ENCODE data around the gene LIMS1.
"Not testable (repeated sequence)": the region's sequence is repeated elsewhere in the genome, so short reads cannot be mapped to it uniquely, and the experiment has no call there.

The LIMS1 gene

GRCh38 chr2:108664089-108664488 is 129.8 kb downstream of the LIMS1 start:
- DNase-seq (ENCODE audit: low spot score) = not testable (repeated sequence)

DNA sequence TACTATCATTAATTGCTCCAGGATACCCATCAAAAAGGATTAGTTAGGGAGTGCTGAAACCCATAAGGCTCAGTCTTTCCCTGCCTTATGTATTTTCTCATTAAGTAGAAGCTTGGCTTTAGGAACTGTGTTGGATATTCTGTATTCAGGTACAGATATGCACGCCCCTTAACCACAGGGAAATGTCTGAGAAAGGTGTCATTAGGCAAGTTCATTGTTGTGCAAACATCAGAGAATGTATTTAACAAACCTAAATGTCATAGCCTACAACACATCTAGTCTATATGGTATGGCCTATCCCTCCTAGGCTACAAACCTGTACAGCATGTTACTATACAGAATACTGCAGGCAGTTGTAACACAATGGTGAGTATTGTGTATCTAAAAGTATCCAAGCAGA is 130.7 kb downstream of the LIMS1 start:
- DNase-seq (ENCODE audit: low spot score) = not testable (repeated sequence)

GRCh38 chr2:108665975-108666374 is 131.7 kb downstream of the LIMS1 start:
- DNase-seq (ENCODE audit: low spot score) = not testable (repeated sequence)

DNA sequence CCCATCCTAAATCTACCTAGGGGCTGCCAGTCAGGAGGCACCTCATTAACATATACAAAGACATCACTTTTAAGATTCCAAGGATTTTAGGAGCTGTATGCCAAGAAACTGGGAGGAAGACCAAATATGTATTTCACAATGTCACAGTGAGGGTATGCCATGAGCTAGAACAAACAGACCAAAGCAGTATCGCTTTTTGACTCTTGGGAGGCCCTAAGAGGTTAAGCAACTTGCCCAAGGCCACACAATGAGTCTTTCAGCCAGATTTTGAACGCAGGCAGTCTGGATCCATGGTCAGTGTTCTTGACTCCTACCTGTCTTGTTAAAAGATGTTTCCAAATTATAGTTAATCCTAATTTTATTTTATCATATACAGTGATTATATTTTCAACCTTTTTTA is 132.9 kb downstream of the LIMS1 start:
- DNase-seq (ENCODE audit: low spot score) = not testable (repeated sequence)

DNA sequence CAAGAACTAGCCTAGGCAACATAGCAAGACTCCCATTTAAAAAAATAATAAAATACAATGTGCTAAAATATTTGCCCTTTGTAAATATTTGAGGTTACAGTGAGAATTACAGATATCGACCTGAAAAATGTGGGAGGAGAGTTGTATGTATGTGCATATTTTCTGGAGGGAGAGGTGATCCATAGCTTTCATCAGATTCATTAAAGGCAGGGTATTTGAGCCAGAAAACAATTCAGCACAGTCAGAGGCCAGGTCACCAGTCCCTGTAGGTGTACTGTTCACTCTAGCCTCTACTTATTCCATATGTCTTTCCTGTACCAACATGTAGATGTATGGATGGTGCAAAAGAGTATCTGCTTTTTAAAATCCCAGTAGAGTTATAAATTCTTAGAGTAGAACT is 136.0 kb downstream of the LIMS1 start:
- not testable (repeated sequence) for DNase-seq (ENCODE audit: low spot score)

GRCh38 chr2:108672200-108672805 is 138.0 kb downstream of the LIMS1 start:
- not testable (repeated sequence) for DNase-seq (ENCODE audit: low spot score)

GRCh38 chr2:108676522-108676921 is 142.3 kb downstream of the LIMS1 start:
- DNase-seq (ENCODE audit: low spot score) = not testable (repeated sequence)

DNA sequence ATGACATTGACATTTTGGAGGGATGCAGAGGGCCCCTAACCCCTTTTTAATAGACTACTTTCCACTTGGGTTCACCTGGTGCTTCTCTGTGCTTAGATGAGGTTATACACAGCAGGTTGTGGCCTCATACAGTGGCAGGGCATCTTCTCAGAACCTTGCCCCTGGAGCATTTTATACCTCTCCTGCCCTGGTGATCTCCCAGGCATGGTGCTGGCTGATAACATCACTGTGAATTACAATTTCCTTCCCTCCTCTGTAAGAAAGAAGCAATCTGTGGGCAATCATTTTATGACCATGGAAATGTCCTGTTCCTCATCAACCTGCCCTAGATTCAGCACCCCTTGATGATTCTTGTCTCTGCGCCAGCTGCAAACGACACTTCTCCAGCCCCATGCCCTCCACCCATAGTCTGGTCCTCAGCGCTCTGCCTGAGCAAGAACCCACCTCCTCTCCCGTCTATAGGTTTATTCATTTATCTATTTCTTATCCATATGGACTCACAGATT is 143.0 kb downstream of the LIMS1 start:
- DNase-seq (ENCODE audit: low spot score) = peak; percentile 36

- DNase-seq (ENCODE audit: low spot score) = peak; percentile 2
Observed at GRCh38 chr2:108678198-108678651, 144.0 kb downstream of the LIMS1 start.

GRCh38 chr2:108680805-108681204 is 146.5 kb downstream of the LIMS1 start:
- DNase-seq (ENCODE audit: low spot score) = not testable (repeated sequence)

GRCh38 chr2:108688818-108689756 is 154.8 kb downstream of the LIMS1 start:
- not testable (repeated sequence) for DNase-seq (ENCODE audit: low spot score)

DNA sequence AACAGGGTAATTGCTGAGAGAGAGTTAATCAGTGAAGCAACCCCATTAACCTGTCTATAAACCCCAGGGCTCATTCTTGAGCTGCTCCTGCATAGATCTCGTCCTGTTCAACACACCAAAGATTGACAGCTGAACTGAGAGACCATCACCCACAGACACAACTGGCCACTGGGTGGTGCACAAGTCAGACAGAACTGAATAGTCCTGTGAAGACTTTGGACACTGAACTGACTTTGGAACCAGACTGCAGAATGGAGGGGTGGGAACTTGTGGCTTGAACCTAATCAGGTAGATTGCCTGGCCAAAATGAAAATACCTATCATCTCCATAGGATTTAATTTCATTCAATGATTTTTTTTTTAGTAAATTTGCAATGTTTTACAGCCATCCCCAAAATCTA is 155.7 kb downstream of the LIMS1 start:
- not testable (repeated sequence) for DNase-seq (ENCODE audit: low spot score)

DNA sequence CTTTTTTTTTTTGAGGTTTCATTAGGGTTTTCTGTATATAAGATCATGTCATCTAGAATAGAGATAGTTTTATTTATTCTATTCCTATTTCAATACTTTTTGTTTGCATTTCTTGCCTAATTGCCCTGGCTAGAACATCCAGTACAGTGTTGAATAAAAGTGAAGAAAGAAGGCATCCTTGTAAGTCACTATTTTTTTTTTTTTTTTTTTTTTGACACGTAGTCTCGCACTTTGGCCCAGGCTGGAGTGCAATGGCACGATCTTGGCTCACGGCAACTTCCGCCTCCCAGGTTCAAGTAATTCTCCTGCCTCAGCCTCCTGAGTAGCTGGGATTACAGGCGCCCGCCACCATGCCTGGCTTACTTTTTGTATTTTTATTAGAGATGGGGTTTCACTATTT is 157.2 kb downstream of the LIMS1 start:
- DNase-seq (ENCODE audit: low spot score) = no peak

- peak; percentile 13 for DNase-seq (ENCODE audit: low spot score)
Observed at GRCh38 chr2:108701208-108701607, 166.9 kb downstream of the LIMS1 start.

DNA sequence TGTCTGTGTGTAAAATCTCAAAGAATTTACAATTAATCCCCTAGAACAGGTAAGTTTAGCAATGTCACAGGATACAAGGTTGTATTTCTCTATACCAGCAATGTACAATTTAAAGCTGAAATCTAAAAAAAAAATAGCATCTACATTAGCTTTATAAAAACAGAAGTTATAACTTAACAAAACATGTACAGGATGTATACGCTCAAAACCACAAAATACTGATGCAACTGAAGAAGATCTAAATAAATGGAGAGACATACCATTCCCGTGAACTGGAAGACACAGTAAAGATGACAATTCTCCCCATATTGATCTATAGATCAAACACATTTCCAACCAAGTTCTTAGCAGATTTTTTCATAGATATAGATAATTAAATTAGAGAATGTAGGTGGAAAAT is 167.5 kb downstream of the LIMS1 start:
- no peak for DNase-seq (ENCODE audit: low spot score)

DNA sequence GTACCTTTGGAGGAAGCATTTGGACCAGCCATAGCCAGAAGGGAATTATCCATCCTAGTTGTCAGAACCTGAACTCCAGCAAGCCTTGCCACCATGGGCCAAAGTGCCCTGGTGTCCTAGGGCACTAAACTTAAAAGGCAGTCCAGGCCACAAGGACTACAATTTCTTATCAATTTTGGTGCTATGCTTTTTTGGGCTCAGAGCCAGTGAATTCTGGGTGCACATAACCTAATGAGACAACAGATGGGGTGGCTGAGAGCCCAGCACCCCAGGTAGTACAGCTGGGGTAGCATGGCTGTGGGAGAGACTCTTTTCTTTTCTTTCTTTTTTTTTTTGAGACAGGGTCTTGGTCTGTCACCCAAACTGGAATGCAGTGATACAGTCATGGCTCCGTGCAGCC is 170.6 kb downstream of the LIMS1 start:
- DNase-seq (ENCODE audit: low spot score) = no peak

GRCh38 chr2:108707300-108707699 is 173.0 kb downstream of the LIMS1 start:
- no peak for DNase-seq (ENCODE audit: low spot score)

DNA sequence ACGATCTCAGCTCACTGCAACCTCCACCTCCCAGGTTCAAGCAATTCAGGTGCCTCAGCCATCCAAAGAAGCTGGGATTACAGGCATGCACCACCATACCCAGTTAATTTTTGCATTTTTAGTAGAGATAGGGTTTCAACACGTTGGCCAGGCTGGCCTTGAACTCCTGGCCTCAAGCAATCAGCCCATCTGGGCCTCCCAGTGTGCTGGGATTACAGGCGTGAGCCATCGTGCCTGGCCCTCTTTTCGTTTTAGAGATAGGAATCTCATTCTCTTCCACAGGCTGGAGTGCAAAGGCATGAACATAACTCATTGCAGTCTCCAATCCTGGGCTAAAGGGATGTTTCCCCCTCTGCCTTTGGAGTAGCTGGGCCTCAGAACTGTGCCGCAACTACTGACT is 182.7 kb downstream of the LIMS1 start:
- DNase-seq (ENCODE audit: low spot score) = not testable (repeated sequence)

GRCh38 chr2:108719149-108720044 is 185.1 kb downstream of the LIMS1 start, which contains the start of gene RANBP2:
Gene RANBP2, plus strand, starts transcription at chr2:108719482. Its CDS starts 125 bp downstream, at chr2:108719607.
- DNase-seq (ENCODE audit: low spot score) = peak; percentile 97

GRCh38 chr2:108726048-108726447 is 191.8 kb downstream of the LIMS1 start:
- DNase-seq (ENCODE audit: low spot score) = not testable (repeated sequence)

- DNase-seq (ENCODE audit: low spot score) = not testable (repeated sequence)
Observed at GRCh38 chr2:108734656-108735055, 200.4 kb downstream of the LIMS1 start.
